ENCODE measurements around the gene MGAT4D. TPM values are rescaled to one million over a fixed set of nuclear protein-coding genes. Genes with fewer than 3 reads are reported as not detected.

MGAT4D gene
- polyA plus RNA-seq (2011; rRNA removed) (not detected in 2 replicates), polyA minus RNA-seq (2011; rRNA and poly(A)+ RNA removed) (not detected in 2 replicates)

- Histone ChIP-seq H3K4me3 (ENCODE audit: low read depth, low read length) (peak within 1 kb of the TSS; percentile 5; the same call in 1 of the 2 replicates), H3K9me3 (ENCODE audit: control insufficient read depth, insufficient read depth, low read length) (peaks cover 4% of the 10 kb centered on the region; the same call in 1 of the 2 replicates), H3K27me3 (ENCODE audit: control insufficient read depth, insufficient read depth, low read length) (peaks cover 36% of the 10 kb centered on the region), H3K27ac (ENCODE audit: low read depth, low read length) (no peak within 1 kb of the TSS)
- CTCF ChIA-PET: interaction anchor here (0.9 kb wide), 1 partner anchor 26 kb away, joined by 3 read pairs; the partner anchor contains the start of gene ELMOD2
- POLR2A ChIA-PET: no interaction called here
- no peak for DNase-seq (ENCODE audit: low read depth, low spot score)
- TF ChIP-seq CTCF (IDR thresholded peaks at IDR 0.05; ENCODE audit: low read depth, low read length): no peak
These were observed at the start of gene MGAT4D for GRCh38 chr4:140497747-140498636. MGAT4D (minus strand) TSS chr4:140498293; CDS start chr4:140498222, 71 bp downstream.

- ChIA-PET POLR2A (no interaction called here), CTCF (no interaction called here)
- Histone ChIP-seq H3K4me3 (ENCODE audit: low read depth, low read length) (no peak overlapping the region), H3K9me3 (ENCODE audit: control insufficient read depth, insufficient read depth, low read length) (no peaks in the 10 kb centered on the region), H3K27me3 (ENCODE audit: control insufficient read depth, insufficient read depth, low read length) (no peaks in the 10 kb centered on the region), H3K27ac (ENCODE audit: low read depth, low read length) (no peak overlapping the region)
- no peak for DNase-seq (ENCODE audit: low read depth, low spot score)
- no peak for TF ChIP-seq CTCF (IDR thresholded peaks at IDR 0.05; ENCODE audit: low read depth, low read length)
These were observed 35.9 kb upstream of the MGAT4D start for GRCh38 chr4:140533951-140534480.

GRCh38 chr4:140529434-140529833, 31.3 kb upstream of the MGAT4D start:
- TF ChIP-seq CTCF (IDR thresholded peaks at IDR 0.05; ENCODE audit: low read depth, low read length): no peak

GRCh38 chr4:140523857-140524742, 26.0 kb upstream of the MGAT4D start, which contains the start of gene ELMOD2:
ELMOD2 (plus strand) TSS chr4:140524168; CDS start chr4:140525429, 1,261 bp downstream.
- DNase-seq (ENCODE audit: low read depth, low spot score): peak; percentile 93
- Histone ChIP-seq H3K4me3 (ENCODE audit: low read depth, low read length) (peak within 1 kb of the TSS; percentile 84), H3K27ac (ENCODE audit: low read depth, low read length) (no peak within 1 kb of the TSS), H3K9me3 (ENCODE audit: control insufficient read depth, insufficient read depth, low read length) (no peaks in the 10 kb centered on the region), H3K27me3 (ENCODE audit: control insufficient read depth, insufficient read depth, low read length) (no peaks in the 10 kb centered on the region)
- CTCF ChIA-PET: interaction anchor here (0.5 to 1.8 kb wide), 26 partner anchors 9 to 791 kb away, joined by 3 to 8 read pairs (median 4); partner anchors contain the start of gene CLGN
- peak; percentile 95 for TF ChIP-seq CTCF (IDR thresholded peaks at IDR 0.05; ENCODE audit: low read depth, low read length)
- POLR2A ChIA-PET: interaction anchor here (0.6 to 1.0 kb wide), 6 partner anchors 13 to 949 kb away, joined by 3 to 5 read pairs (median 4); partner anchors contain the start of gene SCOC

More at GRCh38 chr4:140529434-140529833, 31.3 kb upstream of the MGAT4D start:
- CTCF ChIA-PET: no interaction called here
- no peak overlapping the region for H3K4me3 ChIP-seq (ENCODE audit: low read depth, low read length)
- no peaks in the 10 kb centered on the region for H3K27me3 ChIP-seq (ENCODE audit: control insufficient read depth, insufficient read depth, low read length)
- POLR2A ChIA-PET: no interaction called here
- no peak overlapping the region for H3K27ac ChIP-seq (ENCODE audit: low read depth, low read length)
- no peaks in the 10 kb centered on the region for H3K9me3 ChIP-seq (ENCODE audit: control insufficient read depth, insufficient read depth, low read length)
- DNase-seq (ENCODE audit: low read depth, low spot score): no peak

Measured in AG04450 (cell line).